Natural killer cell (primary cell): ENCODE results near the gene CIITA. TPM values are rescaled to one million over a fixed set of nuclear protein-coding genes. Genes with fewer than 3 reads are reported as not detected.
"Not testable (repeated sequence)": the region's sequence is repeated elsewhere in the genome, so short reads cannot be mapped to it uniquely, and the experiment has no call there.

Experiments used
- ATAC-seq, 3 donors: fragments of 150-1000 bp in 2 of 3; fragments of 200-7000 bp in 1 of 3; cut with Tn5 transposase; 1 replicate in 1 of 3; 2 replicates in 2 of 3; pipeline ENCODE4 v1.10.0; 2021; ENCODE audit warnings: mild to moderate bottlenecking in 2 of 3, moderate library complexity in 2 of 3
- DNase-seq, 2 donors: peaks; one replicate each; pipeline versions ENCODE4 v3.0.0 to v3.0.0-alpha.2; 2013 to 2021; ENCODE audit warnings: mixed read lengths in 1 of 2
- H3K27ac ChIP-seq: one replicate; pipeline ENCODE4 v1.5.1; 2013; ENCODE audit warnings: mild to moderate bottlenecking, low read length
- H3K27me3 ChIP-seq: one replicate; pipeline ENCODE4 v1.6.1; 2013; ENCODE audit warnings: low read length; ENCODE audit not compliant: control insufficient read depth, insufficient read depth
- H3K36me3 ChIP-seq: one replicate; pipeline ENCODE4 v1.6.1; 2013; ENCODE audit warnings: low read length; ENCODE audit not compliant: control insufficient read depth, insufficient read depth
- H3K4me1 ChIP-seq: one replicate; pipeline ENCODE4 v1.6.1; 2013; ENCODE audit warnings: low read length; ENCODE audit not compliant: control insufficient read depth, insufficient read depth
- H3K4me3 ChIP-seq: one replicate; pipeline ENCODE4 v1.5.1; 2013; ENCODE audit warnings: low read length
- H3K9me3 ChIP-seq: one replicate; pipeline ENCODE4 v1.6.1; 2013; ENCODE audit warnings: low read length; ENCODE audit not compliant: control insufficient read depth, insufficient read depth
- H3K27ac Mint-ChIP-seq, 2 donors: one replicate each; pipeline ENCODE4 v1.8.0; 2022; ENCODE audit warnings: mild to moderate bottlenecking in 2 of 2, mixed read lengths in 2 of 2, moderate library complexity in 1 of 2
- H3K27me3 Mint-ChIP-seq, 2 donors: one replicate each; pipeline ENCODE4 v1.8.0; 2022; ENCODE audit warnings: low read depth in 2 of 2, mixed read lengths in 2 of 2
- H3K36me3 Mint-ChIP-seq: one replicate; pipeline ENCODE4 v1.8.0; 2022; ENCODE audit warnings: mixed read lengths
- H3K4me1 Mint-ChIP-seq, 2 donors: one replicate each; pipeline ENCODE4 v1.8.0; 2022; ENCODE audit warnings: mixed read lengths in 2 of 2
- H3K4me3 Mint-ChIP-seq: one replicate; pipeline ENCODE4 v1.8.0; 2022; ENCODE audit warnings: mild to moderate bottlenecking, moderate library complexity, mixed read lengths
- H3K9me3 Mint-ChIP-seq, 2 donors: one replicate each; pipeline ENCODE4 v1.8.0; 2022; ENCODE audit warnings: mixed read lengths in 2 of 2
- WGBS: methylation state at CpG from one replicate; pipeline ENCODE4 v1.1.7; 2013; ENCODE audit warnings: missing lambda C conversion rate; ENCODE audit not compliant: insufficient coverage; 5-methylcytosine and 5-hydroxymethylcytosine counted together
- intact Hi-C: fragments of 100-400 bp; cut with micrococcal nuclease; formaldehyde crosslinking; loops from one replicate; pipeline ENCODE4 v1.14.2; 2022
- total RNA-seq, 4 donors: library from RNA; stranded (reverse); fragments of 120-200 nt in 1 of 4; gene quantifications; one replicate each; pipeline versions ENCODE4 v1.2.3 to v1.2.4, GENCODE V29; 2013 to 2022
- TF ChIP-seq, protein P1 (sequence below): fragments of 200-600 bp; IDR thresholded peaks from one replicate; pipeline ENCODE4 v1.8.0; 2022; ENCODE audit warnings: antibody characterized with exemption

CIITA gene
- total RNA-seq, 3 donors from 2014 or later (not counting 1 experiment from before 2014, with no cell fraction given) = 11.5 to 17.7 (median 14.4) TPM

DNA sequence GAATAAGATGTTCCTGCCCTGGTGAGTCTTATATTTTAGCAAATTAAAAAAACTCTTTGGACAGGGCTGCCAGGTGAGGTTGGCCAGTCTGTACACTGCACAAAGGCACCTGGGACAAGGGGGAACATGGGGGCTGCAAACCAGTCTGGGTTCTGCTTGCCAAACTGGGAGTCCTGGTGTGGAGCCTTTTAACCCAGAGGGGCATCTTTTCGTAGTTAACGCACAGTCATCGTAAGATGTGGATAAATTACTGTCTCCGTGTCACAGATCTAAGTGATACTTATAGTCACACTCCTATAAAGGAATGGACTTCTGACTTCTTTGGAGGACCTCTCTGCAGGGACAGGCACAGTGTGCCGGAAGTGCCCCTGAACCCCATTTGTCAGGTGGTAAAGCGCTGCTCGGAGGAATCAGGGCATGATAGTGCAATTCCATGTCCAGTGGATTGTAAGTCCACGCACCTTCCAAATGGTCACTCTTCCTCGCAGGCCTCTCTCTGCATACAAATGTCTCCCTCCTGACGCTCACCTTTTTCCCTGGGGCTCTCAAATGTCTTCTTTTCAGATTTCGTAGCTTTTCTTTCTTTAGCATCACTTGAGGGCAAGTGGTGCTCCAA lies 50.6 kb downstream of the CIITA start:
- H3K27me3 Mint-ChIP-seq = no peaks in the 10 kb centered on the region
- H3K9me3 ChIP-seq = no peaks in the 10 kb centered on the region
- no peaks in the 10 kb centered on the region for H3K9me3 Mint-ChIP-seq
- H3K4me1 Mint-ChIP-seq = peaks cover 7 to 12% of the 10 kb centered on the region in 2 donors
- whole genome bisulfite sequencing = 94% methylated on average over 11 of the region's 11 CpGs
- H3K36me3 ChIP-seq = peaks cover 33% of the 10 kb centered on the region
- DNase-seq (no peak), ATAC-seq (no peak)
- TF ChIP-seq, protein P1, sequence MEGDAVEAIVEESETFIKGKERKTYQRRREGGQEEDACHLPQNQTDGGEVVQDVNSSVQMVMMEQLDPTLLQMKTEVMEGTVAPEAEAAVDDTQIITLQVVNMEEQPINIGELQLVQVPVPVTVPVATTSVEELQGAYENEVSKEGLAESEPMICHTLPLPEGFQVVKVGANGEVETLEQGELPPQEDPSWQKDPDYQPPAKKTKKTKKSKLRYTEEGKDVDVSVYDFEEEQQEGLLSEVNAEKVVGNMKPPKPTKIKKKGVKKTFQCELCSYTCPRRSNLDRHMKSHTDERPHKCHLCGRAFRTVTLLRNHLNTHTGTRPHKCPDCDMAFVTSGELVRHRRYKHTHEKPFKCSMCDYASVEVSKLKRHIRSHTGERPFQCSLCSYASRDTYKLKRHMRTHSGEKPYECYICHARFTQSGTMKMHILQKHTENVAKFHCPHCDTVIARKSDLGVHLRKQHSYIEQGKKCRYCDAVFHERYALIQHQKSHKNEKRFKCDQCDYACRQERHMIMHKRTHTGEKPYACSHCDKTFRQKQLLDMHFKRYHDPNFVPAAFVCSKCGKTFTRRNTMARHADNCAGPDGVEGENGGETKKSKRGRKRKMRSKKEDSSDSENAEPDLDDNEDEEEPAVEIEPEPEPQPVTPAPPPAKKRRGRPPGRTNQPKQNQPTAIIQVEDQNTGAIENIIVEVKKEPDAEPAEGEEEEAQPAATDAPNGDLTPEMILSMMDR = no peak
- H3K4me3 ChIP-seq = no peak overlapping the region
- H3K4me1 ChIP-seq = peaks cover 7% of the 10 kb centered on the region
- H3K27ac Mint-ChIP-seq = peak overlapping the region in 1 of 2 donors; percentile 40
- intact Hi-C loops = no loop called here
- H3K27me3 ChIP-seq = no peaks in the 10 kb centered on the region
- H3K27ac ChIP-seq = no peak overlapping the region
- H3K36me3 Mint-ChIP-seq = no peaks in the 10 kb centered on the region
- H3K4me3 Mint-ChIP-seq = no peak overlapping the region

DNA sequence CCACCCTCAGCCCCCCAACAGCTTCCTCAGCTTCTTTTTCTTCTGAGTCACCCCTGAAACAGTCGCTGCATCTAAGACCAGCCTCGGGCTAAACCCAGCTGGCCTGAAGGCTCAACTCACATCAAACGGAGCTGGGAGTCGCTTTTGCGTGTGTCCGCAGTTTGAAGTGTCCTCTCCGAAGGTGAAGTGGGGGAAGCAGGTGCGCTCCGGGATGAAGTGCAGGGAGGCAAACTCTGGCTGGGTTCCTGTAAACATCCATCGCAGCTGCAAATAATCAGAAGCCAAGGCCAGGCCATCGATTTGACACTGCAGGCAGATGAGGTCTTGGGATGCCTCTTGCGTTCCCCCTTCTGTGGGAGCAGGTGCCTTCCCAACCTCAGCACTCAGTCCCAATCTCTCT lies 52.1 kb downstream of the CIITA start:
- DNase-seq, H3K36me3 Mint-ChIP-seq, H3K27me3 ChIP-seq, H3K9me3 Mint-ChIP-seq, H3K27ac ChIP-seq, H3K4me3 ChIP-seq, H3K9me3 ChIP-seq, H3K27me3 Mint-ChIP-seq, intact Hi-C loops, H3K4me1 ChIP-seq, ATAC-seq, H3K4me3 Mint-ChIP-seq, H3K27ac Mint-ChIP-seq: not testable (repeated sequence)
- 91% methylated on average over 12 of the region's 12 CpGs for WGBS
- H3K36me3 ChIP-seq = peaks cover 27% of the 10 kb centered on the region
- H3K4me1 Mint-ChIP-seq = peaks cover 17 to 24% of the 10 kb centered on the region in 2 donors

DNA sequence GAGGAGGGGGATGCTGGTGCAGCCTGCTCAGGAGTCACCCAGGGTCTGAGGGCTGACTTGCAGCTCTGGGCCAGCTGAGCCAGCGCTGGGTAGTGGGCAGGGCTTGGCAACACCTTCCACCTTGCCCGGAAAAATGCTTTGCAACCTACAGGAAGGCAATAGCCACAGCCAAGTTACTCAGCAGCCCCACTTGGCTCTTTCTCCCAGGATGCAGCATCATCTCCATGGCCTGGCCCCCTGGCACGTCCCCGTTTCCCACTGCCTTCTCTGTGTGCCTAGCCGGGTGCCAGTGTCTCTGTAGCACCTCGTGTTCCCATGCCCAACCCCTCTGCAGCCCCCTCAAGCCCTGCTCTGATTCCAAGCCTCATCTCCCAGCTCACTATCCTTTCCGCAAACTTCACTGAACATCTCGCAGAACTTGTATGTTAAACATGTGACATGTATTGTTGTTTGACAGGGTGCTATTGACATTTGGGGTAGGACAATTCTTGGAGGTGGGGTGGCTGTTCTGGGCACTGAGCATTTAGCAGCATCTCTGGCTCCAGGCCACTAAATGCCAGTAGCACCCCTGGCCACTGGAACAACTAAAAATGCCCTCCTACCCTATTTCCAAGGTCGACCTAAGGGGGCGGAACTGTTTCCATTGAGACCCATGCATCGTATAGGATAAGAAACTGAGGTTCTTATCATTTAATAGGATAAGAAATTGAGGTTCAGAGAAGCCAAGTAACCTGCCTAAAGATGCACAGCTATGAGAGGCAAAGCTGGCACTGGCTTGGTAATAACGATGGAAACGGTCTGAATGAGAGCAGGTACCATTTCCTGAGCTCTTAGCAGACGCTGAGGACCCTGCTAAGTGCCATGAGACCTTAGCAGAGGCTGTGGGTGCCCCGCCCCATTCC lies 53.1 kb downstream of the CIITA start:
- H3K27me3 Mint-ChIP-seq = no peaks in the 10 kb centered on the region
- H3K36me3 ChIP-seq = peaks cover 21% of the 10 kb centered on the region
- no peak overlapping the region for H3K4me3 ChIP-seq
- peaks cover 7% of the 10 kb centered on the region for H3K4me1 ChIP-seq
- DNase-seq = no peak
- H3K36me3 Mint-ChIP-seq = no peaks in the 10 kb centered on the region
- peak overlapping the region in 1 of 2 donors; percentile 52 for H3K27ac Mint-ChIP-seq
- 46% methylated on average over 13 of the region's 15 CpGs for WGBS
- H3K27me3 ChIP-seq = no peaks in the 10 kb centered on the region
- no peak overlapping the region for H3K4me3 Mint-ChIP-seq
- H3K27ac ChIP-seq = no peak overlapping the region
- TF ChIP-seq, protein P1 = no peak
- ATAC-seq = no peak
- H3K9me3 Mint-ChIP-seq = no peaks in the 10 kb centered on the region
- H3K4me1 Mint-ChIP-seq = peaks cover 17 to 24% of the 10 kb centered on the region in 2 donors
- no peaks in the 10 kb centered on the region for H3K9me3 ChIP-seq
- intact Hi-C loops = no loop called here

DNA sequence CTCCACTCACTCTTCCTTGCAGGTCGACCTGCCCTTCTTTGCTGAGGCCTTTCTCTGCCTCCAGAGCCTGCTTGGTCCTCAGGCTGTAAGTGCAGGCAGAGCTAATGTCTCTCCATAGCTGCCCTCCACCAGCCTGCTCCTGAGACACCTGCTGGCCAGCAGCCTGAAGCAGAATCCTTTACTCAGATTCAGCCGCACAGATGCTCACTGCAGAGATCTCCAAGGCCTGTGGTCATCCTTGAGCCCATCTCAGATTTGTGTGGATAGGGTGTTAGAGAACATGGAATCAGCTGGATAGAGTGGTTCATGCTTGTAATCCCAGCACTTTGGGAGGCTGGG lies 53.7 kb downstream of the CIITA start:
- Mint-ChIP-seq H3K4me3 (no peak overlapping the region), H3K9me3 (no peaks in the 10 kb centered on the region), H3K36me3 (no peaks in the 10 kb centered on the region), H3K4me1 (peaks cover 20 to 25% of the 10 kb centered on the region in 2 donors), H3K27ac (peak overlapping the region in 1 of 2 donors; percentile 52), H3K27me3 (no peaks in the 10 kb centered on the region)
- H3K4me3 ChIP-seq = no peak overlapping the region
- H3K36me3 ChIP-seq = peaks cover 18% of the 10 kb centered on the region
- no peaks in the 10 kb centered on the region for H3K27me3 ChIP-seq
- H3K9me3 ChIP-seq = no peaks in the 10 kb centered on the region
- H3K4me1 ChIP-seq = peaks cover 7% of the 10 kb centered on the region
- no peak overlapping the region for H3K27ac ChIP-seq
- DNase-seq (no peak), ATAC-seq (no peak)
- TF ChIP-seq, protein P1 = no peak
- intact Hi-C loops = no loop called here
- WGBS = 57% methylated on average over 2 of the region's 2 CpGs
